Neuron (in vitro differentiated cells): ENCODE measurements around the gene COL8A2.

Source experiments
- H2AFZ ChIP-seq: one replicate; pipeline ENCODE4 v1.6.1; 2013; ENCODE audit warnings: low read depth, mild to moderate bottlenecking, inconsistent platforms, low read length, moderate library complexity
- H3K27me3 ChIP-seq: one replicate; pipeline ENCODE4 v1.6.1; 2013; ENCODE audit warnings: low read length; ENCODE audit not compliant: insufficient read depth
- H3K36me3 ChIP-seq: one replicate; pipeline ENCODE4 v1.6.1; 2013; ENCODE audit warnings: low read length; ENCODE audit not compliant: insufficient read depth
- H3K4me1 ChIP-seq: one replicate; pipeline ENCODE4 v1.6.1; 2013; ENCODE audit warnings: low read length; ENCODE audit not compliant: insufficient read depth
- H3K4me3 ChIP-seq: 2 replicates; pipeline ENCODE4 v1.5.1; 2013; ENCODE audit warnings: mild to moderate bottlenecking, low read length, moderate library complexity
- H3K9me3 ChIP-seq: one replicate; pipeline ENCODE4 v1.6.1; 2013; ENCODE audit warnings: low read length

Gene COL8A2

GRCh38 chr1:36053978-36054377, 71.0 kb downstream of the COL8A2 start:
- peaks cover 42% of the 10 kb centered on the region for H3K36me3 ChIP-seq
- no peaks in the 10 kb centered on the region for H3K4me1 ChIP-seq
- H3K9me3 ChIP-seq, result no peaks in the 10 kb centered on the region

GRCh38 chr1:36051821-36052220, 73.2 kb downstream of the COL8A2 start:
- Histone ChIP-seq H3K36me3 (peaks cover 53% of the 10 kb centered on the region), H3K9me3 (peaks cover 3% of the 10 kb centered on the region), H3K4me1 (no peaks in the 10 kb centered on the region), H2AFZ (no peak overlapping the region), H3K27me3 (no peaks in the 10 kb centered on the region), H3K4me3 (no peak overlapping the region)

More at GRCh38 chr1:36053978-36054377, 71.0 kb downstream of the COL8A2 start:
- no peak overlapping the region for H2AFZ ChIP-seq
- no peak overlapping the region for H3K4me3 ChIP-seq
- no peaks in the 10 kb centered on the region for H3K27me3 ChIP-seq
